ENCODE data around the gene ELMO3.

- TF ChIP-seq SNAI2 (CRISPR knock-in tag; IDR thresholded peaks at IDR 0.05) (no peak), PATZ1 (CRISPR knock-in tag; IDR thresholded peaks at IDR 0.05; ENCODE audit: borderline replicate concordance) (no peak), ARNTL (CRISPR knock-in tag; IDR thresholded peaks at IDR 0.05; ENCODE audit: borderline replicate concordance, low read depth) (no peak), ZFP30 (CRISPR knock-in tag; IDR thresholded peaks at IDR 0.05) (no peak), GLIS3 (CRISPR knock-in tag; IDR thresholded peaks at IDR 0.05) (no peak)
- TF ChIP-seq, protein P1, sequence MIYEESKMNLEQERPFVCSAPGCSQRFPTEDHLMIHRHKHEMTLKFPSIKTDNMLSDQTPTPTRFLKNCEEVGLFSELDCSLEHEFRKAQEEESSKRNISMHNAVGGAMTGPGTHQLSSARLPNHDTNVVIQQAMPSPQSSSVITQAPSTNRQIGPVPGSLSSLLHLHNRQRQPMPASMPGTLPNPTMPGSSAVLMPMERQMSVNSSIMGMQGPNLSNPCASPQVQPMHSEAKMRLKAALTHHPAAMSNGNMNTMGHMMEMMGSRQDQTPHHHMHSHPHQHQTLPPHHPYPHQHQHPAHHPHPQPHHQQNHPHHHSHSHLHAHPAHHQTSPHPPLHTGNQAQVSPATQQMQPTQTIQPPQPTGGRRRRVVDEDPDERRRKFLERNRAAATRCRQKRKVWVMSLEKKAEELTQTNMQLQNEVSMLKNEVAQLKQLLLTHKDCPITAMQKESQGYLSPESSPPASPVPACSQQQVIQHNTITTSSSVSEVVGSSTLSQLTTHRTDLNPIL (CRISPR knock-in tag; IDR thresholded peaks at IDR 0.05; ENCODE audit: low read depth) = no peak
Measured at GRCh38 chr16:67206838-67207248, 7.9 kb downstream of the ELMO3 start.

Measured in SK-N-SH treated with all-trans-retinoic acid at 6 μM for 48 hours (cell line).